ENCODE data around the gene PTP4A2. TPM values are rescaled to one million over a fixed set of nuclear protein-coding genes. Genes with fewer than 3 reads are reported as not detected.

The PTP4A2 gene
- total and polyA plus RNA-seq, 2 of the 13 experiments (the other 11 are each of a cell fraction or from before 2014, with no cell fraction given) = 173 to 225 TPM

DNA sequence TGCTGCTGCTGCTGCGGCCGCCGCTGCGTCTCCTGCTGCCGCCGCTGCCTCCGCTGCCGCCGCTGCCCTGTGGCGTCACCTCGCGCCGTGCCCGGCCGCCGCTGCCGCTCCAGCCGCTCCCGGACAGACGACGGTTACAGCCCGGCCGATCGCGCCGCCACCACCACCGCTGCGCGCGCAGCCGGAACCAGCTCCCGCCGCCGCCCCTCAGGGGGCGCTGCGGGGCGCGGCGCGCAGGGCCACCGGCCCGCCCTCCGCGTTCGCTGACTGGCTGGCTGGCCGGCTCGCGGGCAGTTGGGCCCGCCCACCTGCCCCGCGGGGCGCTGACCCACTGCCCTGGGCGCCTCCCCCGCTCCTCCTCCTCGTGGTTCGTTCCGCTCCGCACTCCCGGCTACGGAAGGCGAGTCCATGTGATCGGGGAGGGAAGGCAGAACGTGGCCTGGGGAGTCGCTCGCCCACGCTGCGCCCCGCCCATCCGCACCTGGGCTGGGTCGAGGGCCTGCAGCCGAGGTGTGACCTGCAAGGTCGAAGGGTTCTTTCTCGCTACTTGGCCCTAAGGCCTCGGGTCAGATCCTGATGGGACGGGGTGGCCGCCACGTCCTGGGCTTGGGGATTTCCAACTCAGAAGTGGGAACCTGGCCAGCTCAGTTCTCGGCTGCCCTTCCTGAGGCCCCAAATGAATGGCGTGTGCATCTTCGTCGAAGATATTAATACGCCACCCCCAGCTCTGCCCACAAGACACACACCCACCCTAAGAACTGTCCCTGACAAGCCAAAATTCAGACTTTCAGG, at the start of gene PTP4A2 (continued):
- TF ChIP-seq ZFP37 (CRISPR knock-in tag; IDR thresholded peaks at IDR 0.05; ENCODE audit: borderline replicate concordance) = peak; percentile 98
- peak; percentile 99 for TF ChIP-seq ZMAT3 (CRISPR knock-in tag; conservative IDR thresholded peaks at IDR 0.05)
- TF ChIP-seq, protein P1, sequence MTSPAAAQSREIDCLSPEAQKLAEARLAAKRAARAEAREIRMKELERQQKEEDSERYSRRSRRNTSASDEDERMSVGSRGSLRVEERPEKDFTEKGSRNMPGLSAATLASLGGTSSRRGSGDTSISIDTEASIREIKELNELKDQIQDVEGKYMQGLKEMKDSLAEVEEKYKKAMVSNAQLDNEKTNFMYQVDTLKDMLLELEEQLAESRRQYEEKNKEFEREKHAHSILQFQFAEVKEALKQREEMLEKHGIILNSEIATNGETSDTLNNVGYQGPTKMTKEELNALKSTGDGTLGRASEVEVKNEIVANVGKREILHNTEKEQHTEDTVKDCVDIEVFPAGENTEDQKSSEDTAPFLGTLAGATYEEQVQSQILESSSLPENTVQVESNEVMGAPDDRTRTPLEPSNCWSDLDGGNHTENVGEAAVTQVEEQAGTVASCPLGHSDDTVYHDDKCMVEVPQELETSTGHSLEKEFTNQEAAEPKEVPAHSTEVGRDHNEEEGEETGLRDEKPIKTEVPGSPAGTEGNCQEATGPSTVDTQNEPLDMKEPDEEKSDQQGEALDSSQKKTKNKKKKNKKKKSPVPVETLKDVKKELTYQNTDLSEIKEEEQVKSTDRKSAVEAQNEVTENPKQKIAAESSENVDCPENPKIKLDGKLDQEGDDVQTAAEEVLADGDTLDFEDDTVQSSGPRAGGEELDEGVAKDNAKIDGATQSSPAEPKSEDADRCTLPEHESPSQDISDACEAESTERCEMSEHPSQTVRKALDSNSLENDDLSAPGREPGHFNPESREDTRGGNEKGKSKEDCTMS (CRISPR knock-in tag; conservative IDR thresholded peaks at IDR 0.05) = 0 out of 2 replicates have a peak, but pooled peaks have one; percentile 68
- no peak for TF ChIP-seq FIP1L1 (IDR thresholded peaks at IDR 0.05; ENCODE audit: borderline replicate concordance, insufficient read depth, low read depth, low read length)
- TF ChIP-seq ZNF598 (CRISPR knock-in tag; IDR thresholded peaks at IDR 0.05; ENCODE audit: borderline replicate concordance) = peak; percentile 96
- TF ChIP-seq, protein P2, sequence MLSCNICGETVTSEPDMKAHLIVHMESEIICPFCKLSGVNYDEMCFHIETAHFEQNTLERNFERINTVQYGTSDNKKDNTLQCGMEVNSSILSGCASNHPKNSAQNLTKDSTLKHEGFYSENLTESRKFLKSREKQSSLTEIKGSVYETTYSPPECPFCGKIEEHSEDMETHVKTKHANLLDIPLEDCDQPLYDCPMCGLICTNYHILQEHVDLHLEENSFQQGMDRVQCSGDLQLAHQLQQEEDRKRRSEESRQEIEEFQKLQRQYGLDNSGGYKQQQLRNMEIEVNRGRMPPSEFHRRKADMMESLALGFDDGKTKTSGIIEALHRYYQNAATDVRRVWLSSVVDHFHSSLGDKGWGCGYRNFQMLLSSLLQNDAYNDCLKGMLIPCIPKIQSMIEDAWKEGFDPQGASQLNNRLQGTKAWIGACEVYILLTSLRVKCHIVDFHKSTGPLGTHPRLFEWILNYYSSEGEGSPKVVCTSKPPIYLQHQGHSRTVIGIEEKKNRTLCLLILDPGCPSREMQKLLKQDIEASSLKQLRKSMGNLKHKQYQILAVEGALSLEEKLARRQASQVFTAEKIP (CRISPR knock-in tag; IDR thresholded peaks at IDR 0.05; ENCODE audit: borderline replicate concordance) = no peak
- no peak for TF ChIP-seq RFX1 (IDR thresholded peaks at IDR 0.05)
- TF ChIP-seq THAP11 (CRISPR knock-in tag; IDR thresholded peaks at IDR 0.05) = peak; percentile 83
- TF ChIP-seq ZFYVE20 (CRISPR knock-in tag; IDR thresholded peaks at IDR 0.05; ENCODE audit: borderline replicate concordance, low read depth) = peak; percentile 94
- peak; percentile 90 for TF ChIP-seq U2AF1 (optimal IDR thresholded peaks at IDR 0.05; ENCODE audit: low read depth, low read length)
- no peak for TF ChIP-seq FOXA1 (IDR thresholded peaks at IDR 0.05)
- TF ChIP-seq FOXA1 (CRISPR knock-in tag; IDR thresholded peaks at IDR 0.05) = peak; percentile 51
- TF ChIP-seq POLR2G (IDR thresholded peaks at IDR 0.05; ENCODE audit: low read depth, low read length) = peak; percentile 68
- TF ChIP-seq ZNF350 (CRISPR knock-in tag; IDR thresholded peaks at IDR 0.05; ENCODE audit: borderline replicate concordance, low read depth) = peak; percentile 92
- TF ChIP-seq, protein P3, sequence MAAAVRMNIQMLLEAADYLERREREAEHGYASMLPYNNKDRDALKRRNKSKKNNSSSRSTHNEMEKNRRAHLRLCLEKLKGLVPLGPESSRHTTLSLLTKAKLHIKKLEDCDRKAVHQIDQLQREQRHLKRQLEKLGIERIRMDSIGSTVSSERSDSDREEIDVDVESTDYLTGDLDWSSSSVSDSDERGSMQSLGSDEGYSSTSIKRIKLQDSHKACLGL (CRISPR knock-in tag; IDR thresholded peaks at IDR 0.05) = peak; percentile 99
- TF ChIP-seq, protein P4, sequence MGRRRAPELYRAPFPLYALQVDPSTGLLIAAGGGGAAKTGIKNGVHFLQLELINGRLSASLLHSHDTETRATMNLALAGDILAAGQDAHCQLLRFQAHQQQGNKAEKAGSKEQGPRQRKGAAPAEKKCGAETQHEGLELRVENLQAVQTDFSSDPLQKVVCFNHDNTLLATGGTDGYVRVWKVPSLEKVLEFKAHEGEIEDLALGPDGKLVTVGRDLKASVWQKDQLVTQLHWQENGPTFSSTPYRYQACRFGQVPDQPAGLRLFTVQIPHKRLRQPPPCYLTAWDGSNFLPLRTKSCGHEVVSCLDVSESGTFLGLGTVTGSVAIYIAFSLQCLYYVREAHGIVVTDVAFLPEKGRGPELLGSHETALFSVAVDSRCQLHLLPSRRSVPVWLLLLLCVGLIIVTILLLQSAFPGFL (CRISPR knock-in tag; IDR thresholded peaks at IDR 0.05) = no peak; the same call in 1 of the 2 replicates
- 0 out of 2 replicates have a peak, but pooled peaks have one; percentile 21 for TF ChIP-seq ZNF549 (CRISPR knock-in tag; IDR thresholded peaks at IDR 0.05)
- no peak for TF ChIP-seq SOX13 (IDR thresholded peaks at IDR 0.05)
- peak in 1 of 2 experiments; percentile 76; a peak in 2 of 4 replicates for TF ChIP-seq SOX13 (CRISPR knock-in tag; conservative IDR thresholded peaks at IDR 0.05 in 1 of 2, IDR thresholded peaks at IDR 0.05 in 1 of 2)
- peak; percentile 92 for TF ChIP-seq ZNF761 (CRISPR knock-in tag; conservative IDR thresholded peaks at IDR 0.05)
- TF ChIP-seq RXRA (CRISPR knock-in tag; IDR thresholded peaks at IDR 0.05) = peak; percentile 96
- TF ChIP-seq MXI1 (IDR thresholded peaks at IDR 0.05; ENCODE audit: borderline replicate concordance, low read depth, low read length) = peak; percentile 92; the same call in 1 of the 3 replicates
- TF ChIP-seq, protein P5, sequence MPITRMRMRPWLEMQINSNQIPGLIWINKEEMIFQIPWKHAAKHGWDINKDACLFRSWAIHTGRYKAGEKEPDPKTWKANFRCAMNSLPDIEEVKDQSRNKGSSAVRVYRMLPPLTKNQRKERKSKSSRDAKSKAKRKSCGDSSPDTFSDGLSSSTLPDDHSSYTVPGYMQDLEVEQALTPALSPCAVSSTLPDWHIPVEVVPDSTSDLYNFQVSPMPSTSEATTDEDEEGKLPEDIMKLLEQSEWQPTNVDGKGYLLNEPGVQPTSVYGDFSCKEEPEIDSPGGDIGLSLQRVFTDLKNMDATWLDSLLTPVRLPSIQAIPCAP (CRISPR knock-in tag; IDR thresholded peaks at IDR 0.05; ENCODE audit: low read depth) = peak; percentile 63

Data from HepG2 (cell line).